Measurements from ENCODE around the gene HACE1. TPM values are rescaled to one million over a fixed set of nuclear protein-coding genes. Genes with fewer than 3 reads are reported as not detected.

HACE1 gene
- total and polyA plus RNA-seq, 9 donors = 7.9 to 26.1 (median 18.4) TPM

GRCh38 chr6:104692008-104692407, 167.7 kb downstream of the HACE1 start:
- H3K4me1 ChIP-seq (ENCODE audit: insufficient read depth) = no peaks in the 10 kb centered on the region
- no peak for DNase-seq
- H3K27me3 ChIP-seq = no peaks in the 10 kb centered on the region
- TF ChIP-seq POLR2A (IDR thresholded peaks at IDR 0.05) (no peak), CTCF (IDR thresholded peaks at IDR 0.05) (no peak), EP300 (IDR thresholded peaks at IDR 0.05) (no peak)
- intact Hi-C loops (cut with DNase I) = no loop called here
- no peak overlapping the region for H3K27ac ChIP-seq
- no peak overlapping the region for H3K4me3 ChIP-seq
- 87 to 95% (median 93%) methylated on average over 1 of the region's 1 CpG for WGBS, 3 donors
- H3K9me3 ChIP-seq = no peaks in the 10 kb centered on the region
- no peaks in the 10 kb centered on the region for H3K36me3 ChIP-seq

GRCh38 chr6:104689551-104690205, 170.0 kb downstream of the HACE1 start:
- no peak for DNase-seq
- Histone ChIP-seq H3K9me3 (no peaks in the 10 kb centered on the region), H3K27ac (no peak overlapping the region), H3K4me1 (ENCODE audit: insufficient read depth) (no peaks in the 10 kb centered on the region), H3K36me3 (no peaks in the 10 kb centered on the region), H3K27me3 (no peaks in the 10 kb centered on the region), H3K4me3 (no peak overlapping the region)
- WGBS, 3 donors = 88 to 93% (median 91%) methylated on average over 3 of the region's 3 CpGs
- intact Hi-C loops (cut with DNase I) = no loop called here
- TF ChIP-seq POLR2A (IDR thresholded peaks at IDR 0.05) = no peak
- no peak for TF ChIP-seq CTCF (IDR thresholded peaks at IDR 0.05)
- no peak for TF ChIP-seq EP300 (IDR thresholded peaks at IDR 0.05)

- Histone ChIP-seq H3K27me3 (no peaks in the 10 kb centered on the region), H3K36me3 (no peaks in the 10 kb centered on the region), H3K4me1 (ENCODE audit: insufficient read depth) (no peaks in the 10 kb centered on the region), H3K27ac (no peak overlapping the region), H3K4me3 (no peak overlapping the region), H3K9me3 (no peaks in the 10 kb centered on the region)
- TF ChIP-seq CTCF (IDR thresholded peaks at IDR 0.05) = no peak
- no peak for TF ChIP-seq POLR2A (IDR thresholded peaks at IDR 0.05)
- no peak for TF ChIP-seq EP300 (IDR thresholded peaks at IDR 0.05)
- intact Hi-C loops (cut with DNase I) = no loop called here
- no peak for DNase-seq
- 49 to 53% (median 51%) methylated on average over 3 of the region's 3 CpGs for WGBS, 3 donors
Observed at GRCh38 chr6:104688283-104688969, 171.3 kb downstream of the HACE1 start.

GRCh38 chr6:104686550-104687175, 173.1 kb downstream of the HACE1 start:
- H3K9me3 ChIP-seq = no peaks in the 10 kb centered on the region
- H3K27me3 ChIP-seq = no peaks in the 10 kb centered on the region
- no peak overlapping the region for H3K4me3 ChIP-seq
- no peaks in the 10 kb centered on the region for H3K4me1 ChIP-seq (ENCODE audit: insufficient read depth)
- no peaks in the 10 kb centered on the region for H3K36me3 ChIP-seq
- no peak for DNase-seq
- 87 to 92% (median 88%) methylated on average over 6 of the region's 6 CpGs for WGBS, 3 donors
- TF ChIP-seq CTCF (IDR thresholded peaks at IDR 0.05) (no peak), POLR2A (IDR thresholded peaks at IDR 0.05) (no peak), EP300 (IDR thresholded peaks at IDR 0.05) (no peak)
- intact Hi-C loops (cut with DNase I) = no loop called here
- H3K27ac ChIP-seq = no peak overlapping the region

All from ovary (tissue), 9 donors.